ENCODE measurements around the gene PRPF19. TPM values are rescaled to one million over a fixed set of nuclear protein-coding genes. Genes with fewer than 3 reads are reported as not detected.

Gene PRPF19
- total RNA-seq, 1 experiment from 2014 or later = 116 TPM

GRCh38 chr11:60855726-60856633, 50.4 kb downstream of the PRPF19 start, which contains the start of gene PTGDR2 (continued):
- TF ChIP-seq AFF4 (CRISPR knock-in tag; IDR thresholded peaks at IDR 0.05; ENCODE audit: borderline replicate concordance) = no peak
- TF ChIP-seq CBFB (CRISPR knock-in tag; IDR thresholded peaks at IDR 0.05; ENCODE audit: low read depth) = no peak
- no peak for TF ChIP-seq OVOL2 (CRISPR knock-in tag; IDR thresholded peaks at IDR 0.05; ENCODE audit: borderline replicate concordance)
- TF ChIP-seq FOXP1 (CRISPR knock-in tag; IDR thresholded peaks at IDR 0.05; ENCODE audit: borderline replicate concordance) = no peak
- TF ChIP-seq ATF2 (CRISPR knock-in tag; IDR thresholded peaks at IDR 0.05; ENCODE audit: borderline replicate concordance, low read depth) = no peak
- TF ChIP-seq E2F5 (CRISPR knock-in tag; IDR thresholded peaks at IDR 0.05) = no peak
- TF ChIP-seq ATF1 (CRISPR knock-in tag; IDR thresholded peaks at IDR 0.05) = no peak
- TF ChIP-seq STAT6 (CRISPR knock-in tag; conservative IDR thresholded peaks at IDR 0.05; ENCODE audit: low read depth) = no peak
- TF ChIP-seq CREM (CRISPR knock-in tag; IDR thresholded peaks at IDR 0.05) = no peak

GRCh38 chr11:60854847-60855725, 51.3 kb downstream of the PRPF19 start:
- Mint-ChIP-seq H3K4me3 (no peak overlapping the region), H3K36me3 (peaks cover 14% of the 10 kb centered on the region), H3K27me3 (ENCODE audit: low read depth) (peaks cover 13% of the 10 kb centered on the region), H3K9me3 (no peaks in the 10 kb centered on the region), H3K4me1 (peaks cover 10% of the 10 kb centered on the region), H3K27ac (no peak overlapping the region)
- DNase-seq (ENCODE audit: low spot score) = no peak
- ChIA-PET POLR2A (no interaction called here), CTCF (interaction anchor here (0.6 to 1.5 kb wide), 7 partner anchors 13 to 1318 kb away, joined by 3 to 6 read pairs (median 4); partner anchors contain the start of gene FTH1)
- no peak for ATAC-seq
- TF ChIP-seq HMGA2 (CRISPR knock-in tag; IDR thresholded peaks at IDR 0.05) (no peak), AFF4 (CRISPR knock-in tag; IDR thresholded peaks at IDR 0.05; ENCODE audit: borderline replicate concordance) (no peak), CREB1 (CRISPR knock-in tag; IDR thresholded peaks at IDR 0.05) (no peak), NFE2L1 (CRISPR knock-in tag; IDR thresholded peaks at IDR 0.05) (no peak), NFATC4 (CRISPR knock-in tag; IDR thresholded peaks at IDR 0.05) (no peak), E2F5 (CRISPR knock-in tag; IDR thresholded peaks at IDR 0.05) (no peak), STAT6 (CRISPR knock-in tag; conservative IDR thresholded peaks at IDR 0.05; ENCODE audit: low read depth) (no peak), MYBL2 (CRISPR knock-in tag; IDR thresholded peaks at IDR 0.05) (no peak), JAZF1 (CRISPR knock-in tag; IDR thresholded peaks at IDR 0.05) (no peak)
